Measurements from ENCODE around the gene ZBTB39.
"Not testable (repeated sequence)": the region's sequence is repeated elsewhere in the genome, so short reads cannot be mapped to it uniquely, and the experiment has no call there.

The ZBTB39 gene, protein sequence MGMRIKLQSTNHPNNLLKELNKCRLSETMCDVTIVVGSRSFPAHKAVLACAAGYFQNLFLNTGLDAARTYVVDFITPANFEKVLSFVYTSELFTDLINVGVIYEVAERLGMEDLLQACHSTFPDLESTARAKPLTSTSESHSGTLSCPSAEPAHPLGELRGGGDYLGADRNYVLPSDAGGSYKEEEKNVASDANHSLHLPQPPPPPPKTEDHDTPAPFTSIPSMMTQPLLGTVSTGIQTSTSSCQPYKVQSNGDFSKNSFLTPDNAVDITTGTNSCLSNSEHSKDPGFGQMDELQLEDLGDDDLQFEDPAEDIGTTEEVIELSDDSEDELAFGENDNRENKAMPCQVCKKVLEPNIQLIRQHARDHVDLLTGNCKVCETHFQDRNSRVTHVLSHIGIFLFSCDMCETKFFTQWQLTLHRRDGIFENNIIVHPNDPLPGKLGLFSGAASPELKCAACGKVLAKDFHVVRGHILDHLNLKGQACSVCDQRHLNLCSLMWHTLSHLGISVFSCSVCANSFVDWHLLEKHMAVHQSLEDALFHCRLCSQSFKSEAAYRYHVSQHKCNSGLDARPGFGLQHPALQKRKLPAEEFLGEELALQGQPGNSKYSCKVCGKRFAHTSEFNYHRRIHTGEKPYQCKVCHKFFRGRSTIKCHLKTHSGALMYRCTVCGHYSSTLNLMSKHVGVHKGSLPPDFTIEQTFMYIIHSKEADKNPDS

DNA sequence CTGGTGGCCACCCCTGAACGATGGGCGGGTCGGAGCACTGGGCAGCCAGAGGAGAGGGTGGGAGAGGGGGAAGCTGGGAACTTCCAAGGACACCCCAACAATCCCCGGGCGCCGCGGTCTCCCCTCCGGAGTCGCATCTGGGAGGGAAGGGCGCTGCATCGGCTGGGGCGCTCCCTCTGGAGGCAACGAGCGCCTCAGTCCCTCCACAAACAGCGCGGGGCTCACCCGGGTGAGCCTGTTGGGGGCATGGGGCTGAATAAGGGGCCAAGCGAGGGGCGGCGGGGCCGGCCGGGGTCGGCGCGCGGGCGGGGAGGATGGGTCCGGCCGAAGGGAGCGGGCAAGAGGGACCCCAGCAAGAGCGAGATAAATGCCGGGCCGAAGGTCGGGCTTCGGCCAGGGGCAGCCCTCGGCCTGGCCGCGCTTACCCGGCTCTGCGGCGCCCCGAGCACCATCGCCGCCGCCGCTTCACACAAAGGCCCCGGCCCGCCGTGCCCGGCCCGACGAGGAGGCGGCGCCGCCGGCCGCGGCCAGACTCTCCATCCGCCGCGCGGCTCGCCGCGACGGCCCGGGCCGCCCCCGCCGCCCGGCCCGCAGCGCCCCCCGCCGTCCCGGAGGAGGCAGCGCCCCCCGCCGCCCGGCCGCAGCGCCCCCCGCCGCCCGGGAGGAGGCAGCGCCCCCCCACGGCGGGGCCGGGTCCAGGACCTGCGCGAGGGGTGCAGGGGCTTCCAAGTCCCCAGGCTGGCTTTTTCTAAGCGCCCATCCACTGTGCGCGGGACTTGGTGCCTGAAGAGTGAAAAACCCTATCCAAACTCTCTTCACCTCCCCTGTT lies at the start of gene ZBTB39:
Gene ZBTB39, minus strand, starts transcription at position 567 of the 829 bp plus-strand sequence. CDS start 1,629 bp downstream, outside the sequence.
- peak in 1 of 2 donors; percentile 59 for DNase-seq (ENCODE audit: low read depth in 2 of 2)

DNA sequence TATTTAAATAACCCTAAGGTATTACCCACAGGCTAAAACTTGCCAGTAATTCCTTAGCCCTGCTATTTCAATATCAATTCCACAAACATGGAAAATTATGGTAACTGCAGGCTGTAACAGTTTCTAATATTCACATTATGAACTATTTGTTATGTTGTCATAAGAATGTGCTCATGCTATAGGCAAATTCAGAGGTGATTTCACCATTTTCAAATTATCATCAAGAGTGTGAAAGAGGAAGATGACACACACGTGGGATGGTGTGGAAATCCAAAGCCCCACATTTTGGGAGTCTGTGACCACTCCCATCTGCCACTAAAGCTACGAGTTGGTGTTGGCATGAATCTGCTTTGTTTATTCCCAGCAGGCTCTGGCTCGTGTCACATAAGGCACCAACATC lies 49.5 kb upstream of the ZBTB39 start:
- no peak for DNase-seq (ENCODE audit: low read depth in 2 of 2)

- not testable (repeated sequence) for DNase-seq (ENCODE audit: low read depth in 2 of 2)
Measured at GRCh38 chr12:57053901-57054300, 47.6 kb upstream of the ZBTB39 start.

- not testable (repeated sequence) for DNase-seq (ENCODE audit: low read depth in 2 of 2)
Measured at GRCh38 chr12:57053146-57053545, 46.8 kb upstream of the ZBTB39 start.

GRCh38 chr12:57051011-57051410 lies 44.7 kb upstream of the ZBTB39 start:
- no peak for DNase-seq (ENCODE audit: low read depth in 2 of 2)

GRCh38 chr12:57049890-57050289 lies 43.5 kb upstream of the ZBTB39 start, which contains the start of gene MYO1A:
MYO1A (minus strand) TSS chr12:57050129; CDS start chr12:57048323, 1,806 bp downstream.
- DNase-seq (ENCODE audit: low read depth in 2 of 2), result no peak

DNA sequence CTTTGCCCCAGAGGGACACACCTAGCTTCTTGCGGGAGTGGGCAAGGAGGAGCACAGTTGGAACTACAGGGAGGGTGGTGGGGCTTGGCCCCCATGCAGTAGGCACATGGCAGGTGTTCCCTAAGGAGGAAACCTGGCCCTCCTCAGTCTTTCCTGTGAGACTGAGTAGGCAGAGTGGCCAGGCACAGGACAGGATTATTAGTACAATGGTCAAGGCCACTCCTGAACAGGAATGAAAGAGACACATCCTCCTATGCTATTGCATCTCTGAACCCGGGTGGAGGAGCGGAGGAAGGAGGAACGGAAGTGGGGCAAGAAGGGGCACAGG lies 42.7 kb upstream of the ZBTB39 start:
- DNase-seq (ENCODE audit: low read depth in 2 of 2), result no peak

DNA sequence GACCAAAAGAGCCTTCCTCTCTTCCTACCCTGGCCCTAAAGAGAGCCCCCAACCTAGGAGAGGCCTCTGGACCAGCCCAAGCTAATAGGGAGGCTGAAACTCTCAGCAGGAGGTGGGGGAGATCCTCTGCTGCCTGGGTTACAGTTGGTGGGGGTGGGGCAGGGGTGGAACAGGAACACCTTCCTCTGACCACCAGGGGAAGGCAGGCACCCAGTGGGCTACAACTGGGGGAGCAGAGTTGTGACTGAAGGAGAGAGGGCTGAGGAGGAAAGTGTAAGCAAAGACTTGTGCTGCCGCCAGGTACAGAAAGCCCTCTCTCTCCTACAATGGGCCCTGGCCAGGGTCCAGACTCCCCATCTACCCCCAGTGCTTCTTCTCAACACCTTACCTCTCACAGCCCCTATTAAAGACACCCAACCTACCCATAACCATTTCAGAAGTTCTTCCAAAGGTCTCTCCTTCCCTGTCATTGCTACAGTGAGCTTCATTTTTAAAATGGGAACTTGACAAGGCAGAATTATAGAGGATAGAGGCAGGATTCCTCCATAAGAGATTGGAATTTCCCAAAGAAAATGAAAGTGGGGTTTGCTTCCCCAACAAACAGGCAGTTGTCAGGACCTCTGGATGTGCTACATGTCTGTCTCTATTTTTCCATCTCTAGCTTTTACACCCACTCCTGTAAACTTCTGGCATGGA lies 42.2 kb upstream of the ZBTB39 start:
- no peak for DNase-seq (ENCODE audit: low read depth in 2 of 2)

DNA sequence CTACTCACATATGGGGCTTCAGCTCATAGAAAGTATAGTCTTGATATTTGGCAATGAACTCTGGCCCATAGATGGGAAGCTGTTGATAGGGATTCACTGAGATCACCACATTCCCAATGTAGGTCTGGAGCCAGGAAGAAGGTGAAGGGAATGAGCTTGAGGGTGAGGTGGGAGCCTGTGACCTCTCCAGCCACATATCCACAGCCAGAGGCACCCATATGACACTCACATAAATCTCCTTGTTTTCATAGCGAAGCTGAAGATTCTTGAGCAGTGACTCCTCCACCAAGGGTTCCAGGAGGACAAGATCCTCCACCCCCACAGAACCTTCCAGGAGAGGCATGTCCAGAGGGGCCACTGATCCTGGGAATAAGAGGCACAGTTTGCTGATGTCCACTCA lies 41.6 kb upstream of the ZBTB39 start:
- no peak for DNase-seq (ENCODE audit: low read depth in 2 of 2)

- peak; percentile 16 to 27 for DNase-seq (ENCODE audit: low read depth in 2 of 2)
Measured at GRCh38 chr12:57046947-57047890, 40.9 kb upstream of the ZBTB39 start.

GRCh38 chr12:57046086-57046791 lies 39.9 kb upstream of the ZBTB39 start:
- DNase-seq (ENCODE audit: low read depth in 2 of 2), result no peak

GRCh38 chr12:57044889-57045288 lies 38.5 kb upstream of the ZBTB39 start:
- DNase-seq (ENCODE audit: low read depth in 2 of 2), result no peak

GRCh38 chr12:57044468-57044867 lies 38.1 kb upstream of the ZBTB39 start:
- no peak for DNase-seq (ENCODE audit: low read depth in 2 of 2)

GRCh38 chr12:57042695-57043094 lies 36.3 kb upstream of the ZBTB39 start:
- no peak for DNase-seq (ENCODE audit: low read depth in 2 of 2)

- no peak for DNase-seq (ENCODE audit: low read depth in 2 of 2)
Measured at GRCh38 chr12:57040750-57041149, 34.4 kb upstream of the ZBTB39 start.

DNA sequence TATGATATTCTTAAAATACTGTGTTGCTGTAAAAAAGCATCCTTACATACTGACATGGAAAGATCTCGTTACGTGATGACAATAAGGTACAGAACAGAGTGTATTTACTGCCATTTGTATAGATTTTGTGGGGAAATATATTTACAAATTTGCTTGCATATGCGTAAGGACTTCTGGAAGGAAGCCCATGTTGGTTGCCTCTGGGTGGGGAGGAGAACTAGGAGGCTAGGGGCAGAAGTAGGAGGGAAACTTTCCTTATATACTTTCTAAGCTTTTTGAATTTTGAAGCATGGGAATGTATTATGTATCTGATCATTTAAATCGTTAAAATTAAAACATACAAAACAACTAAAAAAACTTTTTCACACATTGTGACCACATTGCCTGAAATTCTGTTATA lies 33.9 kb upstream of the ZBTB39 start:
- no peak for DNase-seq (ENCODE audit: low read depth in 2 of 2)

GRCh38 chr12:57039016-57039798 lies 32.9 kb upstream of the ZBTB39 start:
- no peak for DNase-seq (ENCODE audit: low read depth in 2 of 2)

GRCh38 chr12:57037264-57037663 lies 30.9 kb upstream of the ZBTB39 start:
- DNase-seq (ENCODE audit: low read depth in 2 of 2), result no peak

DNA sequence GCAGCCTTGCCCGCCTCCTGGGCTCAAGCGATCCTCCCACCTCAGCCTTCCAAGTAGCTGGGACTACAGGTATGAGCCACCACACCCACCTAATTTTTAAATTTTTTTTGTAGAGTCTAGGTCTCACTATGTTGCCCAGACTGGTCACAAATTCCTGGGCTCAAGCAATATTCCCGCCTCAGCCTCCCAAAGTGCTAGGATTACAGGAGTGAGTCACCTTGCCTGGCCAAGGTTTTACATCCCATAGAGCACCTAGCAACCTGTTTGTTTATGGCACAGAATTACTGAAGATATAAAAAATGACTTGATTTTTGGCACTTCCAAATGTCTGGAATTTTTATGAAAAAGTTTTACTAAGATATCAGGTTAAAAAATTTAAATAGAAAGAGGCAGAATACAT lies 27.1 kb upstream of the ZBTB39 start:
- no peak for DNase-seq (ENCODE audit: low read depth in 2 of 2)

Measured in stimulated activated CD8-positive, alpha-beta memory T cell treated with anti-CD3 and anti-CD28 coated beads, Interleukin-7, amount 100 ng/mL, for 4 hours (primary cell).